ENCODE results near the gene RWDD3.

Gene RWDD3

GRCh38 chr1:95230768-95231191 is 3.2 kb upstream of the RWDD3 start:
- FAIRE-seq, result no peak

GRCh38 chr1:95232646-95233318 is 1.2 kb upstream of the RWDD3 start:
- FAIRE-seq, result no peak

GRCh38 chr1:95233319-95233736 is 682 bp upstream of the RWDD3 start:
- no peak for FAIRE-seq

- no peak for FAIRE-seq
Measured at GRCh38 chr1:95236784-95237575, 3.0 kb downstream of the RWDD3 start.

- FAIRE-seq, result no peak
Measured at GRCh38 chr1:95237981-95238703, 4.1 kb downstream of the RWDD3 start.

GRCh38 chr1:95245029-95245428 is 11.0 kb downstream of the RWDD3 start:
- no peak for FAIRE-seq

- FAIRE-seq, result no peak
Measured at GRCh38 chr1:95246511-95246910, 12.5 kb downstream of the RWDD3 start.

GRCh38 chr1:95247607-95248006 is 13.6 kb downstream of the RWDD3 start:
- no peak for FAIRE-seq

GRCh38 chr1:95249916-95250315 is 15.9 kb downstream of the RWDD3 start:
- FAIRE-seq, result no peak

- no peak for FAIRE-seq
Measured at GRCh38 chr1:95252422-95252821, 18.4 kb downstream of the RWDD3 start.

- FAIRE-seq, result no peak
Measured at GRCh38 chr1:95254959-95255358, 20.9 kb downstream of the RWDD3 start.

- FAIRE-seq, result no peak
Measured at GRCh38 chr1:95255826-95256225, 21.8 kb downstream of the RWDD3 start.

GRCh38 chr1:95257758-95258157 is 23.7 kb downstream of the RWDD3 start:
- no peak for FAIRE-seq

GRCh38 chr1:95259245-95259644 is 25.2 kb downstream of the RWDD3 start:
- FAIRE-seq, result no peak

GRCh38 chr1:95262913-95263312 is 28.9 kb downstream of the RWDD3 start:
- FAIRE-seq, result no peak

- no peak for FAIRE-seq
Measured at GRCh38 chr1:95263450-95263849, 29.4 kb downstream of the RWDD3 start.

GRCh38 chr1:95265106-95265505 is 31.1 kb downstream of the RWDD3 start:
- no peak for FAIRE-seq

- FAIRE-seq, result no peak
Measured at GRCh38 chr1:95276429-95276828, 42.4 kb downstream of the RWDD3 start.

GRCh38 chr1:95278173-95279006 is 44.4 kb downstream of the RWDD3 start:
- no peak for FAIRE-seq

GRCh38 chr1:95281781-95282517 is 47.9 kb downstream of the RWDD3 start:
- FAIRE-seq, result no peak

- FAIRE-seq, result no peak
Measured at GRCh38 chr1:95282518-95282895, 48.5 kb downstream of the RWDD3 start.

GRCh38 chr1:95284420-95284819 is 50.4 kb downstream of the RWDD3 start:
- FAIRE-seq, result no peak

Measured in TTC549 (cell line).